DOHH2 (cell line): ENCODE data around the gene DLL3.

Source experiments
- CTCF ChIP-seq: fragments of 200-600 bp; sonication (generic); IDR thresholded peaks from one replicate; pipeline ENCODE4 v1.5.1; 2014; ENCODE audit warnings: antibody characterized with exemption, mild to moderate bottlenecking, low read depth, low read length; ENCODE audit not compliant: poor library complexity, severe bottlenecking
- EZH2phosphoT487 ChIP-seq: fragments of 200-600 bp; sonication (generic); IDR thresholded peaks from 2 replicates; pipeline ENCODE4 v1.6.1; 2017; ENCODE audit warnings: borderline replicate concordance, mild to moderate bottlenecking, antibody characterized with exemption, low read length, moderate library complexity, mixed read lengths

- TF ChIP-seq CTCF (no peak), EZH2phosphoT487 (no peak)
Measured at GRCh38 chr19:39544226-39544903, 45.6 kb downstream of the DLL3 start.
